Psoas muscle (tissue), 8 donors: ENCODE data around the gene PIMREG. TPM values are rescaled to one million over a fixed set of nuclear protein-coding genes. Genes with fewer than 3 reads are reported as not detected.

Experiments
- ATAC-seq, 4 donors: fragments of 200-7000 bp; cut with Tn5 transposase; one replicate each; pipeline ENCODE4 v1.9.1; 2020; ENCODE audit warnings: moderate library complexity in 3 of 4, mild to moderate bottlenecking in 2 of 4
- DNase-seq, 2 donors: peaks; one replicate each; pipeline ENCODE4 v3.0.0-alpha.2; 2020
- H3K27ac ChIP-seq: fragments of 200-600 bp; one replicate; pipeline ENCODE4 v1.8.0; 2022
- H3K27me3 ChIP-seq, 3 donors: fragments of 200-600 bp in 1 of 3; one replicate each; pipeline versions ENCODE4 v1.6.1 to v1.8.0; 2013 to 2022; ENCODE audit warnings: low read length in 2 of 3, mild to moderate bottlenecking in 2 of 3, moderate library complexity in 1 of 3; ENCODE audit not compliant: insufficient read depth in 3 of 3
- H3K36me3 ChIP-seq, 2 donors: fragments of 200-600 bp in 1 of 2; one replicate each; pipeline versions ENCODE4 v1.6.1 to v1.8.0; 2013 to 2022; ENCODE audit warnings: low read depth in 1 of 2, mild to moderate bottlenecking in 1 of 2, moderate library complexity in 1 of 2; ENCODE audit not compliant: insufficient read depth in 1 of 2
- H3K4me1 ChIP-seq: fragments of 200-600 bp; one replicate; pipeline ENCODE4 v1.8.0; 2022
- H3K4me3 ChIP-seq: fragments of 200-600 bp; one replicate; pipeline ENCODE4 v1.8.0; 2022; ENCODE audit warnings: mild to moderate bottlenecking
- H3K9me3 ChIP-seq: fragments of 200-600 bp; one replicate; pipeline ENCODE4 v1.8.0; 2022
- WGBS, 3 donors: extraction: QIAGEN DNeasy Blood & Tissue Kit; methylation state at CpG; one replicate each; pipeline versions ENCODE4 v1.1.6 to v1.1.7; 2013; 5-methylcytosine and 5-hydroxymethylcytosine counted together
- intact Hi-C, 2 donors: fragments of 100-400 bp; cut with DNase I; formaldehyde crosslinking; loops; one replicate each; pipeline versions ENCODE4 v1.11.0 to v1.14.2; 2022
- polyA plus RNA-seq, 3 donors: library from polyadenylated mRNA; stranded (reverse); fragments of 200-250 nt; gene quantifications; one replicate each; pipeline ENCODE4 v1.2.3, GENCODE V29; 2013
- total RNA-seq, 4 donors: library from RNA; stranded (reverse); fragmentation: NEBNext Ultra II Directional in 2 of 4; extraction: Animal tissue kit (Norgen Biotek cat#: 25700) in 2 of 4; gene quantifications; one replicate each; pipeline versions ENCODE4 v1.2.1 to v1.2.4, GENCODE V29; 2021 to 2023
- TF ChIP-seq, protein P1 (sequence below): fragments of 200-600 bp; IDR thresholded peaks from one replicate; pipeline ENCODE4 v1.8.0; 2022; ENCODE audit warnings: antibody characterized with exemption
- donor health status: healthy with polysubstance abuse.
- donor health status: DM: no; HTN: no; CAD: no; lungs with moderate emphysema.
- donor health status: Bipolar disorder and iron deficiency.
- donor health status: healthy.
- donor health status: DM: yes; HTN: yes; CAD: no.
- donor health status: DM: no; HTN: no; CAD: no.
- donor health status: DM: no; HTN: no; CAD: no.
- donor health status: DM: yes; HTN: yes; CAD: no.

PIMREG gene
- total and polyA plus RNA-seq, 7 donors = 0.18 to 0.38 (median 0.21) TPM; not detected in 4

DNA sequence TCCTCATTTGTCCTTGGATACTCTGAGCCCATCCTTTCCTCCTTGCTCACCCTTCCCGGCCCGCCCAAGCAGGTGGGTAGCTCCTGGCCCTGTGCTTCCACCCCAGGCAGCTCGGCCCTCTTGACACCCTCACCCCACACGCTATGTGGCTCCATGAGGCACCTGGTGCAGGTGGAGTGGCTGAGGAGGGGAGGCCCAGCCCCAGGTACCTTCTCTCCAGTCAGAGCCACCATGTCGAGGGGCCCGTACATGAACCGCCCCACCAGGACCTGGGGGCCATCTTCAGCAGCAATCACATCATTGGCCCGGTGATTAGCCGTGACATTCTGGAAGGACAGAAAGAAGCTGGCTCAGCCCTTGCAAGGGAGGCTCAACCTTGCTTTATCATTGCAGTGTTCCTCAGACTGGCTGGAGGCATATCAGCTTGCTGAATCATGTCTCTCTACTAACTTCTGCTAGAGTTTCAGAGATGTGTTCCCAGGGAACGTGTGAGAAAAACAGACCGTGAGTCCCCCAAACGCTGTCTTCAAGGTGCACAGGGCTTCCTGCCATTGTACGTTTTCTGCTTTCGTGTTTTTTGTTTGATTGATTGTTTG is 20.3 kb downstream of the PIMREG start:
- Histone ChIP-seq H3K36me3 (no peaks in the 10 kb centered on the region), H3K4me3 (no peak overlapping the region), H3K4me1 (no peaks in the 10 kb centered on the region), H3K27ac (no peak overlapping the region), H3K9me3 (no peaks in the 10 kb centered on the region), H3K27me3 (peaks cover 0 to 3% (median 0%) of the 10 kb centered on the region in 3 donors)
- TF ChIP-seq, protein P1, sequence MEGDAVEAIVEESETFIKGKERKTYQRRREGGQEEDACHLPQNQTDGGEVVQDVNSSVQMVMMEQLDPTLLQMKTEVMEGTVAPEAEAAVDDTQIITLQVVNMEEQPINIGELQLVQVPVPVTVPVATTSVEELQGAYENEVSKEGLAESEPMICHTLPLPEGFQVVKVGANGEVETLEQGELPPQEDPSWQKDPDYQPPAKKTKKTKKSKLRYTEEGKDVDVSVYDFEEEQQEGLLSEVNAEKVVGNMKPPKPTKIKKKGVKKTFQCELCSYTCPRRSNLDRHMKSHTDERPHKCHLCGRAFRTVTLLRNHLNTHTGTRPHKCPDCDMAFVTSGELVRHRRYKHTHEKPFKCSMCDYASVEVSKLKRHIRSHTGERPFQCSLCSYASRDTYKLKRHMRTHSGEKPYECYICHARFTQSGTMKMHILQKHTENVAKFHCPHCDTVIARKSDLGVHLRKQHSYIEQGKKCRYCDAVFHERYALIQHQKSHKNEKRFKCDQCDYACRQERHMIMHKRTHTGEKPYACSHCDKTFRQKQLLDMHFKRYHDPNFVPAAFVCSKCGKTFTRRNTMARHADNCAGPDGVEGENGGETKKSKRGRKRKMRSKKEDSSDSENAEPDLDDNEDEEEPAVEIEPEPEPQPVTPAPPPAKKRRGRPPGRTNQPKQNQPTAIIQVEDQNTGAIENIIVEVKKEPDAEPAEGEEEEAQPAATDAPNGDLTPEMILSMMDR = no peak
- ATAC-seq = no peak
- WGBS, 3 donors = 89 to 91% (median 89%) methylated on average over 13 to 14 of the region's 14 CpGs
- intact Hi-C loops = no loop called here
- peak in 1 of 2 donors; percentile 19 for DNase-seq

DNA sequence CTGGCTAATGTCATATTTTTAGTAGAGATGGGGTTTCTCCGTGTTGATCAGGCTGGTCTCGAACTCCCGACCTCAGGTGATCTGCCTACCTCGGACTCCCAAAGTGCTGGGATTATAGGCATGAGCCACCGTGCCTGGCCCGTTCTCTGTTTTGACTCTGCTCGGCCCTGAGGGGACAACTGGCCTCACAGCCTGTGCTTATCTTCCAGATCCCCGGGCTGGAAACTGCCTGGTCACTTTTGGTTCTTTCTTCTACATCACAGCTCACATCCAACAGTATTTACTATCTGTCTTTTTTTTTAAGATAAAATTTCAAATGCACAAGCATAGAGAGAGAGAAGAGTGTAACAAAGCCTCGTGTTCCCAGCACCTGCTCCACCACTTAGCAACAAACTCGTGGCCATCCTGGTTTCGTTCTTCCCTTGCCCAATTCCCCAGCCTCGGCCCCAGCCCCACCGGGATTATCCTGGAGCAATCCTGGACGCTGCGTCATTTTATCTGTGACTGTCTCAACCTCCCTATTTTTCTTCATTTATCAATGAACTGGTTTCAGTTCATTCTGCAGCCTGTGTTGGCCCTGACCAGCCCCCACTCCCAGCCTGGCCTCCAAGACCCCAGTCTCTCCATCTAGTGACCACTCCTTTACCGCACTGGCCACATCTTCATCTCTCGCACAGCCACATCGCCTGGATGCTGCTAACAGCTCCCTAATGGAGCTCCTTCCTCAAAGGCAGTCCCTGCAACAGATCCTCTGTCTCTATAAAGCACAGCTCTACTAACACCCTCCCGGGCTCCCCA is 21.1 kb downstream of the PIMREG start:
- ATAC-seq (no peak), DNase-seq (peak in 1 of 2 donors; percentile 16)
- no peaks in the 10 kb centered on the region for H3K4me1 ChIP-seq
- 76 to 82% (median 80%) methylated on average over 16 to 19 of the region's 19 CpGs for WGBS, 3 donors
- H3K9me3 ChIP-seq = no peaks in the 10 kb centered on the region
- no peak overlapping the region for H3K4me3 ChIP-seq
- no peak overlapping the region for H3K27ac ChIP-seq
- TF ChIP-seq, protein P1 = no peak
- H3K27me3 ChIP-seq = peaks cover 0 to 3% (median 0%) of the 10 kb centered on the region in 3 donors
- H3K36me3 ChIP-seq = no peaks in the 10 kb centered on the region
- intact Hi-C loops = no loop called here

DNA sequence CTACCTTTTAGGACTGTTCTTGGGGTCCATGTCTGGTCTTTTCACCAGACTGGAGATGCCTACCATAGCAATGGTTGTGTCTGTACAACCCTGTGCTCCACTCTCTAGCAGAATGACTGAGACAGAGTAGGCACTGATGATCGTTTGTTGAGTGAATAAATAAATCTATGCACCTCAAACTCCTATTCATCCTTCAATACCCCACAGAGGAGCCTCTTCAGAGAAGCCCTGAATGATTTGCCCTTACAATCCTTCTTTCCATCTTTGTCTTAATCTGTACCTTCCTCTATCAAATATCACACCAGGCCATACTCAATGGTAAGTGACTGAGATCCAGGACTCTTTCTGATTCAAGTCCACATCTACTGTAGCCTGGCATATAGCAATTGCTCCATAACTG is 23.3 kb downstream of the PIMREG start:
- peaks cover 0 to 3% (median 0%) of the 10 kb centered on the region in 3 donors for H3K27me3 ChIP-seq
- TF ChIP-seq, protein P1 = no peak
- no peaks in the 10 kb centered on the region for H3K9me3 ChIP-seq
- ATAC-seq = no peak
- no peak overlapping the region for H3K27ac ChIP-seq
- no peak overlapping the region for H3K4me3 ChIP-seq
- no peak for DNase-seq
- H3K4me1 ChIP-seq = no peaks in the 10 kb centered on the region
- intact Hi-C loops = no loop called here
- WGBS, 3 donors = 76 to 90% (median 88%) methylated on average over 1 of the region's 1 CpG
- no peaks in the 10 kb centered on the region for H3K36me3 ChIP-seq

DNA sequence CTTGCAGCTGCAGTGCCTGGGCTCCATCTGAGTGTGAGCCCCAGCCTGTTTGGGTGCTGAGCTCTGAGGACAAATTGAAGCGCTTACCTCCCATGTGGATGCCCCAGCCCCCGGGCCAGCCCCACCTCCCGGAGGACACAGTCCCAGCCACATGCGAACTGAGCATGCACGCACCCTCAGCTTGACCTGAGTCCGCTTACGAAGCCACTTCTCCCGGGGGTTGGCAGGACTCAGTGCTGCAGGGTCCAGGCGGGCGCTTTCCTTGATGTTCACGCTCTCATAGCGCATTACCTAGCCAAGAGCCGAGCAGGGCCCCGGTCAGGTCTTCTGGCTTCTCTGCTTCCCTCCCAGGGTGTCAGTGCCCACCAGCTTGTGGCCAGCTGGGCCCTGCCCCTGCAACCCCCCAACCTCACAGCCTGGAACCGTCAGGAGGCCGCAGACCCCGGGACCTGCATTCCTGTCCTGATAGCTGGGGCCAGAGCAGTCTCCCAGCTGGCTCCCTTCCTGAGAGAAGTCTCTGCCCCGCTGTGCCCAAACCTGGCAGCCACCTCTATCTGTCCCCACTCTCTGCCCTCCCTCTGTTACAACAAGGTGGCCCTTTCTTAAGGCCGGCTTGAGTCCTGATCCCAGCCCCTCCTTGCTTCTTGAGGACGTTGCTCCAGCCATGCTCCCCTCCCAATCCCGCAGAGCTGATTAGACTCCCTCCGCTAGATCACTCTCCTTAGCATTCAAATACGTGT is 24.0 kb downstream of the PIMREG start:
- Histone ChIP-seq H3K4me1 (no peaks in the 10 kb centered on the region), H3K9me3 (no peaks in the 10 kb centered on the region), H3K27ac (no peak overlapping the region), H3K27me3 (peaks cover 0 to 3% (median 0%) of the 10 kb centered on the region in 3 donors), H3K36me3 (no peaks in the 10 kb centered on the region), H3K4me3 (no peak overlapping the region)
- 83 to 87% (median 84%) methylated on average over 23 of the region's 23 CpGs for WGBS, 3 donors
- intact Hi-C loops = no loop called here
- no peak for ATAC-seq
- TF ChIP-seq, protein P1 = no peak
- no peak for DNase-seq
